ENCODE data around the gene BIRC2. TPM values are rescaled to one million over a fixed set of nuclear protein-coding genes. Genes with fewer than 3 reads are reported as not detected.

BIRC2 gene
- total and polyA plus RNA-seq, 9 of the 15 experiments (the other 6 are each of a cell fraction or from before 2014, with no cell fraction given): 14.3 to 45.9 (median 20.7) TPM

- no peak for TF ChIP-seq PATZ1 (CRISPR knock-in tag; IDR thresholded peaks at IDR 0.05; ENCODE audit: borderline replicate concordance)
- no peak for TF ChIP-seq ARNT (IDR thresholded peaks at IDR 0.05)
- TF ChIP-seq SMAD4 (CRISPR knock-in tag; conservative IDR thresholded peaks at IDR 0.05): no peak
- TF ChIP-seq RAD21 (CRISPR knock-in tag; conservative IDR thresholded peaks at IDR 0.05 in 1 of 2, IDR thresholded peaks at IDR 0.05 in 1 of 2): peak; percentile 23 to 44; a peak in 3 of 4 replicates
- TF ChIP-seq HDAC8 (tag; IDR thresholded peaks at IDR 0.05): no peak
- no peak for TF ChIP-seq DACH1 (IDR thresholded peaks at IDR 0.05; ENCODE audit: partially characterized antibody)
- no peak for TF ChIP-seq MAFK (IDR thresholded peaks at IDR 0.05; ENCODE audit: low read length)
- no peak for TF ChIP-seq STAT5A (IDR thresholded peaks at IDR 0.05; ENCODE audit: borderline replicate concordance, low read length)
- TF ChIP-seq SAP30 (IDR thresholded peaks at IDR 0.05; ENCODE audit: borderline replicate concordance, insufficient read depth, low read depth, low read length, poor library complexity, severe bottlenecking): peak; percentile 28
- no peak for TF ChIP-seq HES1 (IDR thresholded peaks at IDR 0.05; ENCODE audit: low read depth)
- TF ChIP-seq ZNF41 (CRISPR knock-in tag; conservative IDR thresholded peaks at IDR 0.05): 0 out of 2 replicates have a peak, but pooled peaks have one; percentile 50
- TF ChIP-seq ZNF449 (CRISPR knock-in tag; IDR thresholded peaks at IDR 0.05): no peak
- no peak for TF ChIP-seq ZNF232 (CRISPR knock-in tag; IDR thresholded peaks at IDR 0.05)
- TF ChIP-seq ZC3H11A (IDR thresholded peaks at IDR 0.05; ENCODE audit: low read depth, low read length): no peak
- no peak for TF ChIP-seq PKNOX1 (IDR thresholded peaks at IDR 0.05)
- no peak for TF ChIP-seq ZNF444 (CRISPR knock-in tag; IDR thresholded peaks at IDR 0.05)
- no peak for TF ChIP-seq NR2C1 (IDR thresholded peaks at IDR 0.05)
- no peak for TF ChIP-seq NR2C1 (tag; IDR thresholded peaks at IDR 0.05)
- TF ChIP-seq RBBP5 (IDR thresholded peaks at IDR 0.05; ENCODE audit: borderline replicate concordance, insufficient read depth, low read length, poor library complexity, severe bottlenecking): peak; percentile 86
- TF ChIP-seq SMAD1 (IDR thresholded peaks at IDR 0.05; ENCODE audit: low read depth, low read length, partially characterized antibody): peak; percentile 43
- TF ChIP-seq ZNF785 (CRISPR knock-in tag; IDR thresholded peaks at IDR 0.05): no peak
- peak; percentile 72 for TF ChIP-seq ZSCAN29 (IDR thresholded peaks at IDR 0.05)
- TF ChIP-seq SMAD2 (IDR thresholded peaks at IDR 0.05; ENCODE audit: low read depth, low read length): no peak
Observed at GRCh38 chr11:102346748-102347461, at the start of gene BIRC2 (continued).

Measured in K562 (cell line).